ENCODE measurements around the gene DIP2B.

The DIP2B gene

GRCh38 chr12:50564237-50564947 lies 59.6 kb downstream of the DIP2B start:
- peak; percentile 45 for DNase-seq (ENCODE audit: low read depth)
- H3K4me3 ChIP-seq (ENCODE audit: low read depth, low read length) = no peak overlapping the region
- TF ChIP-seq MYC (IDR thresholded peaks at IDR 0.05; ENCODE audit: low read depth, low read length) (no peak), CTCF (IDR thresholded peaks at IDR 0.05; ENCODE audit: low read depth, low read length) (no peak)

- no peak for DNase-seq (ENCODE audit: low read depth)
- no peak overlapping the region for H3K4me3 ChIP-seq (ENCODE audit: low read depth, low read length)
Observed at GRCh38 chr12:50564948-50565297, 60.1 kb downstream of the DIP2B start.

GRCh38 chr12:50566066-50566465 lies 61.3 kb downstream of the DIP2B start:
- H3K4me3 ChIP-seq (ENCODE audit: low read depth, low read length) = no peak overlapping the region
- no peak for DNase-seq (ENCODE audit: low read depth)
- TF ChIP-seq MAX (IDR thresholded peaks at IDR 0.05; ENCODE audit: low read depth, low read length) (no peak), MYC (IDR thresholded peaks at IDR 0.05; ENCODE audit: low read depth, low read length) (no peak), CTCF (IDR thresholded peaks at IDR 0.05; ENCODE audit: low read depth, low read length) (no peak), POLR2A (IDR thresholded peaks at IDR 0.05; ENCODE audit: extremely low read depth, insufficient read length) (no peak)

More at GRCh38 chr12:50564948-50565297, 60.1 kb downstream of the DIP2B start:
- TF ChIP-seq CTCF (IDR thresholded peaks at IDR 0.05; ENCODE audit: low read depth, low read length) = no peak
- TF ChIP-seq MYC (IDR thresholded peaks at IDR 0.05; ENCODE audit: low read depth, low read length) = no peak
- TF ChIP-seq MAX (IDR thresholded peaks at IDR 0.05; ENCODE audit: low read depth, low read length) = no peak
- no peak for TF ChIP-seq POLR2A (IDR thresholded peaks at IDR 0.05; ENCODE audit: extremely low read depth, insufficient read length)

GRCh38 chr12:50567926-50568325 lies 63.1 kb downstream of the DIP2B start:
- TF ChIP-seq CTCF (IDR thresholded peaks at IDR 0.05; ENCODE audit: low read depth, low read length) (no peak), POLR2A (IDR thresholded peaks at IDR 0.05; ENCODE audit: extremely low read depth, insufficient read length) (no peak), MYC (IDR thresholded peaks at IDR 0.05; ENCODE audit: low read depth, low read length) (no peak), MAX (IDR thresholded peaks at IDR 0.05; ENCODE audit: low read depth, low read length) (no peak)
- DNase-seq (ENCODE audit: low read depth) = no peak
- no peak overlapping the region for H3K4me3 ChIP-seq (ENCODE audit: low read depth, low read length)

- TF ChIP-seq MAX (IDR thresholded peaks at IDR 0.05; ENCODE audit: low read depth, low read length) (no peak), MYC (IDR thresholded peaks at IDR 0.05; ENCODE audit: low read depth, low read length) (no peak), POLR2A (IDR thresholded peaks at IDR 0.05; ENCODE audit: extremely low read depth, insufficient read length) (no peak), CTCF (IDR thresholded peaks at IDR 0.05; ENCODE audit: low read depth, low read length) (no peak)
- H3K4me3 ChIP-seq (ENCODE audit: low read depth, low read length) = no peak overlapping the region
- no peak for DNase-seq (ENCODE audit: low read depth)
Observed at GRCh38 chr12:50568338-50569091, 63.7 kb downstream of the DIP2B start.

Measured in NB4 (cell line).